HFFc6 (cell line): Measurements from ENCODE around the gene USF3. TPM values are rescaled to one million over a fixed set of nuclear protein-coding genes. Genes with fewer than 3 reads are reported as not detected.

Experiments
- DNase-seq: peaks from one replicate; pipeline ENCODE4 v3.0.0-alpha.2; 2018
- H3K27ac Mint-ChIP-seq: 2 replicates; pipeline ENCODE4 v1.8.0; 2020; ENCODE audit warnings: mild to moderate bottlenecking, mixed read lengths
- H3K27me3 Mint-ChIP-seq: 2 replicates; pipeline ENCODE4 v1.8.0; 2021; ENCODE audit warnings: mild to moderate bottlenecking, moderate library complexity, mixed read lengths; ENCODE audit not compliant: insufficient read depth
- H3K36me3 Mint-ChIP-seq: 2 replicates; pipeline ENCODE4 v1.8.0; 2021; ENCODE audit warnings: low read depth, mixed read lengths
- H3K4me1 Mint-ChIP-seq: 2 replicates; pipeline ENCODE4 v1.8.0; 2020; ENCODE audit warnings: low read depth, mixed read lengths
- H3K4me3 Mint-ChIP-seq: 2 replicates; pipeline ENCODE4 v1.8.0; 2020; ENCODE audit warnings: mild to moderate bottlenecking, moderate library complexity, mixed read lengths
- H3K9me3 Mint-ChIP-seq: 2 replicates; pipeline ENCODE4 v1.8.0; 2020; ENCODE audit warnings: mild to moderate bottlenecking, mixed read lengths
- CTCF ChIP-seq: fragments of 200-600 bp; sonication (generic); IDR thresholded peaks from 2 replicates; pipeline ENCODE4 v1.5.0; 2021; ENCODE audit warnings: antibody characterized with exemption, mild to moderate bottlenecking
- total RNA-seq, 6 experiments: library from RNA; stranded (reverse); fragmentation: NEBNext Ultra II Directional; extraction: Animal tissue kit (Norgen Biotek cat#: 25700); gene quantifications; 2 replicates in 1 of 6; 3 replicates in 5 of 6; pipeline ENCODE4 v1.2.3, GENCODE V29; 2021

USF3 gene
- total RNA-seq, 6 experiments from 2014 or later, result 8.5 to 10.7 (median 10.5) TPM

- TF ChIP-seq CTCF, result no peak
- Mint-ChIP-seq H3K9me3 (peaks cover 11% of the 10 kb centered on the region), H3K27me3 (no peaks in the 10 kb centered on the region), H3K4me3 (no peak overlapping the region), H3K4me1 (peaks cover 15% of the 10 kb centered on the region), H3K27ac (no peak overlapping the region), H3K36me3 (peaks cover 17% of the 10 kb centered on the region)
- no peak for DNase-seq
Observed at GRCh38 chr3:113685124-113685523, 11.3 kb downstream of the USF3 start.

DNA sequence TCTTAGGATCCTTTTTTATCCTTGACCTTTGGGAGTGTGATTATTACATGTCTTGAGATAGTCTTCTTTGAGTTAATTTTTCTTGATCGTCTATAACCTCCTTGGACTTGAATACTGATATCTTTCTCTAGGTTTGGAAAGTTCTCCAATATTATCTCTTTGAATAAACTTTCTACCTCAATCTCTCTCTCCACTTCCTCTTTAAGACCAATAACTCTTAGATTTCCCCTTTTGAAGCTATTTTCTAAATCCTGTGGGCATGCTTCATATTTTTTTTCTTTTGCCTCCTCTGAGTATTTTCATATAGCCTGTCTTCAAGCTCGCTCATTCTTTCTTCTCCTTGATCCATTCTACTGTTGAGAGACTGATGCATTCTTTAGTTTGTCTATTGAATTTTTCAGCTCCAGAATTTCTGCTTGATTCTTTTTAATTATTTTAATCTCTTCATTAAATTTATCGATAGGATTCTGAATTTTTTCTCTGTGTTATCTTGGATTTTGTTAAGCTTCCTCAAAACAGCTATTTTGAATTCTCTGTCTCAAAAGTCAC lies 12.1 kb downstream of the USF3 start:
- Mint-ChIP-seq H3K27ac (no peak overlapping the region), H3K9me3 (peaks cover 11% of the 10 kb centered on the region), H3K27me3 (no peaks in the 10 kb centered on the region), H3K4me1 (peaks cover 15% of the 10 kb centered on the region), H3K4me3 (no peak overlapping the region), H3K36me3 (peaks cover 17% of the 10 kb centered on the region)
- no peak for DNase-seq
- no peak for TF ChIP-seq CTCF

GRCh38 chr3:113678773-113679172 lies 17.7 kb downstream of the USF3 start:
- no peak overlapping the region for H3K4me3 Mint-ChIP-seq
- H3K27ac Mint-ChIP-seq, result no peak overlapping the region
- no peak for TF ChIP-seq CTCF
- H3K4me1 Mint-ChIP-seq, result no peaks in the 10 kb centered on the region
- no peaks in the 10 kb centered on the region for H3K9me3 Mint-ChIP-seq
- DNase-seq, result no peak
- H3K36me3 Mint-ChIP-seq, result peaks cover 12% of the 10 kb centered on the region
- H3K27me3 Mint-ChIP-seq, result no peaks in the 10 kb centered on the region

GRCh38 chr3:113677737-113678136 lies 18.7 kb downstream of the USF3 start:
- no peak overlapping the region for H3K4me3 Mint-ChIP-seq
- H3K36me3 Mint-ChIP-seq, result peaks cover 10% of the 10 kb centered on the region
- no peaks in the 10 kb centered on the region for H3K9me3 Mint-ChIP-seq
- no peaks in the 10 kb centered on the region for H3K27me3 Mint-ChIP-seq
- DNase-seq, result no peak
- TF ChIP-seq CTCF, result no peak
- H3K27ac Mint-ChIP-seq, result no peak overlapping the region; the same call in 1 of the 2 replicates
- no peaks in the 10 kb centered on the region for H3K4me1 Mint-ChIP-seq

DNA sequence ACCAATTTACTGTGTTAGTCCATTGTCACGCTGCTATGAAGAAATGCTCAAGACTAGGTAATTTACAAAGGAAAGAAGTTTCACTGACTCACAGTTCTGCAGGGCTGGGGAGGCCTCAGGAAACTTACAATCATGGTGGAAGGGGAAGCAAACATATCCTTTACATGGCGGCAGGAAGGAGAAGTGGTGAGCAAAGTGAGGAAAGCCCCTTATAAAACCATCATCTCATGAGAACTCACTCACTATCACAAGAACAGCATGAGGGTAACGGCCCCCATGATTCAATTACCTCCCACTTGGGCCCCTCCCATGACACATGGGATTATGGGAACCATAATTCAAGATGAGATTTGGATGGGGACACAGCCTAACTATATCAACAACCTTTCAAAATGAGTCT lies 20.2 kb downstream of the USF3 start:
- Mint-ChIP-seq H3K4me3 (no peak overlapping the region), H3K27ac (no peak overlapping the region), H3K4me1 (no peaks in the 10 kb centered on the region), H3K27me3 (no peaks in the 10 kb centered on the region), H3K36me3 (peaks cover 10% of the 10 kb centered on the region), H3K9me3 (no peaks in the 10 kb centered on the region)
- no peak for TF ChIP-seq CTCF
- no peak for DNase-seq

DNA sequence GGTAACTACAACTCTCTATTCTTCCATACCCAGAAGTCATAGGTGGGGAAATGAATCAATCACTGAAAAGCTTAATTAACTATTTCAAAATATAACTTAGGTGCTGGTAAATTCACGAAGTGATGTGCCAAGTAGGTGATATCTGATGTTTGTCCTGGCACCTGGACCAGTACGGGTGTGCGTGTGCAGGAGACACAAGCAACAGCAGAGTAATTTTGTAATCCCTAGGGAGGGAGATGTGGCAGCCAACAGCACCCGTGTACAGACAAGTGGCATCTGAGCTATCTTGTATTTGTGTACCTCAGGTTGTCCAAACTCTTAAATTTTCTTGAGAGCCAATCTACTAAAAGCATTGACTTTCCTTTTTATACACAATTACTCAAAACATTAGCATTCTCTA lies 22.8 kb downstream of the USF3 start:
- peaks cover 10% of the 10 kb centered on the region for H3K36me3 Mint-ChIP-seq
- no peak for TF ChIP-seq CTCF
- peaks cover 3% of the 10 kb centered on the region for H3K4me1 Mint-ChIP-seq
- no peaks in the 10 kb centered on the region for H3K27me3 Mint-ChIP-seq
- H3K4me3 Mint-ChIP-seq, result no peak overlapping the region
- H3K27ac Mint-ChIP-seq, result no peak overlapping the region
- DNase-seq, result no peak
- no peaks in the 10 kb centered on the region for H3K9me3 Mint-ChIP-seq
